HG03064 (cell line): ENCODE results near the gene MFNG.

Experiments used
- ATAC-seq: cut with Tn5 transposase; IDR thresholded peaks from one replicate; pipeline ENCODE4 v1.9.1; 2021; ENCODE audit warnings: low read depth; ENCODE audit not compliant: unreplicated experiment

The MFNG gene

DNA sequence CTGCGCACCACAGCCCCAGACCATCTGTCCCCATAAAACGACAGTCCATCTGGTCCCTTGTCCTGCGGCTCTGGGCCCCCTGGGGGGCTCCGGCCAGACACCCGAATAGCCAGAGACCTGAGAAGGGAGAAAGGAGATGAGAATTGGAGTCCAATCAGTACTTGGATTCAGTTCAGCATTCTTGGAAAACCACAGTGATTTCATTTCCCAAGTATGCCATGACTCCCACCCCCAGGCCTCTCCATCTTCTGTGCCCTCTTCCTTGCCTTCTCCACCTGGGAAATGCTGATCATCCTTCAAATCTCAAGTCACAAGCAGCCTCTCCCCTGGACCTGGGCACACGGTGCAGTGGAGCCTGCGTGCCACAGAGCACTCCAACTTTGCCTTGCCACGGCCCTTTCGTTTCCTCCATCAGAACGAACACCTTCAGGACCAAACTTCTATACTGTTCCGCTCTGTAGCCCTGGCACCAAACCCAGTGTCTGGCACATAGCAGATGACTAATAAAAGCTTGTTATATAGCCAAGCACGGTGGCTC is 10.9 kb upstream of the MFNG start:
- no peak for ATAC-seq

DNA sequence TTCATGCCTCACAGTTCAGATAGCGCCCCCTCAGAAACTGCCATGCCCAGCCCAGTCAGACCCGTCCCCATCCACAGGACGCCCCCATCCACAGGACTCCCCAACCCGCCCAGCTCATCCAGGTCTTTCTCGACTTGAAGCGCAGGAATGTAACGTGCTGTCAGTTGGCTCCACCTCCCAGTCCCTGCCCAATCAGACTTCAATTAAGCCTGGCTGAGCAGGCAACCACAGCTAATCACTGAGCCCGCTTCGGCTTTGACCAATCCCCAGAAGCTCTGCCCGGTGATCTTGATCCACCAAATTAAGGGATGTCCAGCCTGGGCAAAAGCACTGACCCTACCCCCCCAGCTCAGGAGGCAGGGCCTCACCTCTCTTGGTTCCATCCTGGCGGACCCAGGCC is 10.5 kb upstream of the MFNG start:
- no peak for ATAC-seq

DNA sequence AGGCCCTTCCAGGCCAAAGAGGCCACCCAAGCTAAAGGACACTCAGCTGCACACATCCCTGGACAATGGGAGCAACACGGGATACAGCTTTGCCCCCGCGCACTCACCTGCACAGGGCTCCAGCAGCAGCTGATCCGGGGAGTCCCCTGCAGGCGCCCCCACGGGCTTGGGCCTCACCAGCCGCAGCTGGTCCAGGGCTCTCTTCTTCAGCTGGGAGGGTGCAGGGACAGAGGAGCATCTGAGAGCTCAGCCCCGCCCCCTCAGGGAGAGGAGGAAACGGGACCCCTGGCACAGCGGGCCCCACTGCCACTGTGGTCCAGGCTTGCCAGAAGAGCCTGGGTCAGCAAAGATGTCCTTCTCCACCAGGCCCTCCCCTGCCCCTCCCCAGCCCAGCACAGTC is 7.8 kb upstream of the MFNG start:
- ATAC-seq = no peak

DNA sequence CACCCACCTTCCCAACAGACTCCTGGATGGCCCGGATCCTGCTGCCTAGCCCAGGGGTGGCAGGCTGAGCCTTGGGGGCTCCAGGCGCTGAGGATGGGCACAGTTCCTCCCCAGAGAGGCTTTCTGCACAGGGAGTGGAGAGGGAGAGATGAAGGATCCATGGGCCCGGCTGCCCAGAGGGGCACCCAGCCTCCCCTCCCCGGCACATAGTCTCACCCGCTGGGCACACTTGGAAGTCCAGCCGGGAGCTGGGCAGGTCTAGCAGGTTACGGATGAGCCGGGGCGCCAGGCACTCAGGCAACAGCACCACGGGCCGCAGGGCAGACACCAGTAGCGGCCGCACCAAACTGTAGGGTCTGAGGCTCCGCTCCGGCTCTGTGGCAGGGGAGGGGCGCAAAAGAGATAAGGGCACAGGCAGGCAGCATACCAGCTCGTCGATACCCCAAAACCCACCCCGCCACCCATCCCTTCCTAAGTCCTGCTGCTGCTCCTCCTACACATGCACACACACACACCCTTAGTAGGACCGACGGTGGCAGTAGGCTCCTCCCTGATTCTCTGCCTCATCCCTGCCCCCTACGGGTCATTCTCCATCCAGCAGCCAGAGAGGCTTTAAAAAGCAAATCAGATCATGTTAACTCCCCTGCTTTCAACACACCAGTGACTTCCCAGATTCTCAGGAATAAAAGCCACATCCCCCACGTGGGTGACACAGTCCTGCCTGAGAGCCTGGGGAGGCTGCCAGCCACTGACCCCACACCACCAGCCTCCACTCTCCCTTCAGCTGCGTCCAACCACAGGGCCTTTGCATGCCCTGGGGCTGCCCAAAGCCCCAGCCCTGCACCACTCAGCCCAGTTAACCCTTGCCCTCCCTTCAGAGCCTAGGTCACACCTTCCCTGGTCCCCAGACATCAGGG is 6.5 kb upstream of the MFNG start:
- ATAC-seq = no peak

DNA sequence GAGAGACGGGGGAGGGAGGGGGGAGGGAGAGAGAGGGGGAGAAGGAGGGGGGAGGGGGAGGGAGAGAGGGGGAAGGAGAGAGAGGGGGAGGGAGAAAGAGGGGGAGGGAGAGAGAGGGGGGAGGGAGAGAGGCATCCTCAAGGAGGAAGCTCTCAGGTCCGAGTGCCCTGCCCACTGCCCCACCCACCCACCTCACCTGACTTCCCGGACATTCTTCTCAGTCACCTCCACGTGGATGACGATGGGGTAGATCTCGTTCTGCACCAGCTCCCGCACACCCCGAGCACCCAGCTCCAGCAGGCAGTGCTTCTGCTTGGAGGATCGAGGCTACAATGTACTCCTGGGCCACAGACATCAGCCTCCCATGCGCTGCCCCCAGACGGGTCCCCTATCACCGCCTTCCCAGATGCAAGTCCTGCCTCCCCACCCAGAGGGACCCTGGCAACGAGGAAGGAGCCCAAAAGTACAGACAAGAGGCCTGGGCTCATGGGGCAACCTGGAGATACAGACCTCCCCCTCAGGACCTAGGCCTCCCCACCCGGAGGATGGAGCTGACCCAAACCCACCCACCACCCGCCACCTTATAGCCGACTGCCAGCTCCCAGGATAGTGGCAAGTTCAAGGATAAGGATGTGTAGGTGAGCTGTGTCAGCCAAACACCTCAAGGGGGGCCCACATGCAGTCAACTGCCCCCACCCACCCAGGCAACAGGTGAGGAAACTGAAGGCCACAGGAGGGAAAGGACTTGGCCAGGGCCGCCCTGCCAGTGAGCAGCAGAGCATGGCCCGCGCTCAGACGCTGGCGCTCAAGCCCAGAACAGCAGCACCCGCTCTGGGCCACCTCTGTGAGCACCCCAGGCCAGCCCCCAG is 5.6 kb upstream of the MFNG start:
- ATAC-seq = no peak

DNA sequence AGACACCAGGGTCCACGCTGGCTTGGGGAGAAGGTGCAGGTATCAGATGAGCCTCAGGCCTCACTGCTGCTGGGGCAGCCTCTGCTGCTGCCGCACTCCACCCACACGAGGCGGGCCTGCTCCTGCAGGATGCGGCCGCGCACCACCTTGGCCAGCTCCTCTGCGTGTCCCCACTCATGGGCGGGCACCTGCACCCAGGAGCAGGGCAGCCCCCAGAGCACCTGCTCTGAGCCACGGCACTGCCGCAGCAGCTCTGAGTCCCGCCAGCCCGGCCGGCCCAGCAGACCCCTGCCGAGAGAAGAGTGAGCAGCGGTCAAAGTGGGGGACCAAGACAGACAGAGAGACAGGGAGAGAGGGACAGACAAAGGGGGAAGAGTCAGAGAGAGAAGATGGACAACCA is 4.9 kb upstream of the MFNG start:
- ATAC-seq = no peak

DNA sequence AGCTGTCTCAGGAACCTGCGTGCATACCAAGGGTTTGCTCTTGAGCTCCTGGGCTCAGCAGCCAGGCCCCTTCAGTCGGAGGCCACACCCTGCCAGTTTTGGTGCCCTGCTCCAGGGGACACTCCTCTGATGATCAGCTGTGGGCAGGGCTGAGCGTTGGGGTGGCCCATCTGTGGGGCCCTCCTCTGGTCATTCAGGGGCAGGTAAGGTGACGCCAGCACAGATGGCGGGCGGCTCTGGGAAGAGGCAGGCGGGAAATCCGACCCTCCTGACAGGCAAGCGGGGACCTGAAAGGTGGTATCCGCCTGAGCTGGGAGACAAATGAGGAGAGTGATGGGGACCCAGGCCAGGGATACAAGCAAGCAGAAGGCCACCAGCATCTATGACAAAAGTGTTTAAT is 3.8 kb upstream of the MFNG start:
- ATAC-seq = no peak

DNA sequence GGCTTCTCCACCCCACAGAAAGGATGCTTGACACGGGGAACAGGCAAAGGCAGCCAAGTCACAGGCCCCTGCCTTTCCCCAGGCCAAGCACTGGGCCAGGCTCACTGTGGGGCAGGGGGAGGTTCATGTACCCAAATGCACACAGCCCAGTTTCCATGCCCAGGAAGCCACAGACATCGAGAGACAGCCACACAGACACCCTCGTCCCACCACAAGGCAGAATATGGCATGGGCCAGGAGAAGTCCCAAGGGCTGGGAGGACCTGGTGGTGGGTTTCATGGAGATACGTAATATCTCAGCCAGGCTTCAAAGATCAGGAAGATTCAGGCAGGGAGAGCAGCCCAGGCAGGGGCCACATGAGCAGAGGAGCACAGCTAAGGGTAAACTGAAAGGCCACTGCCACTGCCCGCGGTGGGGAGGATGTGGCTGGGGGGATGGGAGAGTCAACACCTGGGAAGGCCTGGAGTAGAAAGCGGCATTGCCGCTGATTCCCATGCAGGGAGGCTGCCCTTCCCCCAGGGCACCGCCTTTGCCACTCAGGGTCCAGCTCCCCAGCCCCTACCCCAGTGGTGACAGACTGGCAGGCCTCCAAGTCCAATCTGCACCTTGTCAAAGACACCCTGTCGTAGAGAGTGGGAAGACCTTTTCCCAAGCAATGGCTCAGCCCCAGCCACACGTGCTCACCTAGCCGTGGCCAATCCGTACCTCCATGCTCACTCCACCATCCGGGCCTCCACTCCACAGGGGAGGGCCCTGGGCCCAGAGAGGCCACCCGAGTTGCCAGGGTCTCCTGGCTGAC is 2.4 kb upstream of the MFNG start:
- no peak for ATAC-seq

DNA sequence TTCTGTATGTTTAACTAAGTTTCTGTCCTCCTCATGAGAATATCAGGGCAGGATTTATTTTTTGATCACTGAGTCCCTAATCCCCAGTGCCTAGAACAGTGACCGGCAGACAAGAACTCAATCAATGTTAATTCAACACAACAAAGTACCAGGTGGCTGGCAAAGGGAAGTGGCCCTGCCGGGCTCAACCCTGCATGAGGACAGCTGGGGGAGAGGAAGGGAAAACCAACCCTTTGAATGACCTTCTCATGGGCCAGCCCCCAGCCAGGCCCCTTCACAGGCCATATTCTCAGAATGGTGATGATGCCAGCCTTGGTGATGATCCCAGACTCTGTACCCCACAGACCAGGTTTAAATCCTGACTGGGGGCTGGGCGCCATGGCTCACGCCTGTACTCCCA is 1.4 kb upstream of the MFNG start:
- no peak for ATAC-seq

DNA sequence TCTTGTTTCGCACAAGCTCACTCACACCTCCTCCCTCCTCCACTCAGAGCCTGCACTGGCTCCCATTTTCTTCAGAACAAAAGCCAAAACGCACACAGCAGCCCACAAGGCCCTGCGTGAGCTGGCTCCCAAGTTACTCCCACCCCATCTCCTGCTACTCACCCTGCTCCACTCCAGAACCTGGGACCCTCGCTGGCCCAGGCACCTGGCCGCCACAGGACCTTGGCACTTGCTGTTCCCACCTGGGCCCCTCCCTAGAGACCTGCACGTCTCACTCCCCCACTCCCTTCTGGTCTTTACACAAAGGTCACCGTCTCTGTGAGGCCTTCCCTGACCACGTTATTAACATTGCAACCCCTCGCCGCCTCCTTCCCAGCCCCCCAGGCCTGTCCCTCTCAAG is 945 bp upstream of the MFNG start:
- ATAC-seq = no peak

DNA sequence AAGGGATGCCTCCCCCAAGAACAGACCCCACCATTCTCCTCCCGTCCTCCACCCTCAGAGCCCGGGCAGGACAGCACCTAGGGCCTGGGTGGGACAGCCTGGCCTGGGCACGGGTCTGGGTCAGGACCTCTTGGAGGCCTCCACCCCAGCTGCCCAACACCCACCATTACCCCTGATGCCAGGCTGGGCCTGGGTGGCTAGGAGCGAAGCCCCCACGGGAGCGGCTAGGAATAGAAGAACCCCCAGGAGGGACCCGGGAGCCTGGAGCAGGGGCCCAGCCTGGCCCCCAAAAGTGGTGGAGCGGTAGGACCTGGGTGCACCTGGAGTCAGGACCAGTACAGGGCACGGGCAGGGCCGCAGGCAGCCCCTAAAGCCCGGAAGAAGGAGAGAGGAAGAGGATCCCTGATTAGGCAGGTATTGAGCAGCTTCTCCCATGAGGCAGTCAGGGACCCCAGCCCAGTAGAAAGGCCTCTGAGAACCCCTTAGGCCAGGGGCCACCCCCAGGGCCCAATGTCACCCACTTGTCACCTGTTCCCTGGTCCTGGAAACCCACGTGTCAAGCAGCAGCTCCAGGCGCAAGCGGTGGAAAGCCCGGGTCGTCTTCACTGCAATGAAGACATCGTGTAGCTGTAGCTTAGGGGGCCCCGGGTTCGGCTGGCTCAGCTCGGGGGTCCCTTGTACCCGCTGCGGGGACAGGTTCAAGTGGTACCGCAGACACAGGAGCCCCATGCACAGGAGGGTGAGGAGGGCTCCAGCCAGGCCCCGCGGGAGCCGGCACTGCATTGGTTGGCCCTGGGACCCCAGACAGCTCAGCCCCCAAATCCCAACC is 575 bp downstream of the MFNG start:
- no peak for ATAC-seq

DNA sequence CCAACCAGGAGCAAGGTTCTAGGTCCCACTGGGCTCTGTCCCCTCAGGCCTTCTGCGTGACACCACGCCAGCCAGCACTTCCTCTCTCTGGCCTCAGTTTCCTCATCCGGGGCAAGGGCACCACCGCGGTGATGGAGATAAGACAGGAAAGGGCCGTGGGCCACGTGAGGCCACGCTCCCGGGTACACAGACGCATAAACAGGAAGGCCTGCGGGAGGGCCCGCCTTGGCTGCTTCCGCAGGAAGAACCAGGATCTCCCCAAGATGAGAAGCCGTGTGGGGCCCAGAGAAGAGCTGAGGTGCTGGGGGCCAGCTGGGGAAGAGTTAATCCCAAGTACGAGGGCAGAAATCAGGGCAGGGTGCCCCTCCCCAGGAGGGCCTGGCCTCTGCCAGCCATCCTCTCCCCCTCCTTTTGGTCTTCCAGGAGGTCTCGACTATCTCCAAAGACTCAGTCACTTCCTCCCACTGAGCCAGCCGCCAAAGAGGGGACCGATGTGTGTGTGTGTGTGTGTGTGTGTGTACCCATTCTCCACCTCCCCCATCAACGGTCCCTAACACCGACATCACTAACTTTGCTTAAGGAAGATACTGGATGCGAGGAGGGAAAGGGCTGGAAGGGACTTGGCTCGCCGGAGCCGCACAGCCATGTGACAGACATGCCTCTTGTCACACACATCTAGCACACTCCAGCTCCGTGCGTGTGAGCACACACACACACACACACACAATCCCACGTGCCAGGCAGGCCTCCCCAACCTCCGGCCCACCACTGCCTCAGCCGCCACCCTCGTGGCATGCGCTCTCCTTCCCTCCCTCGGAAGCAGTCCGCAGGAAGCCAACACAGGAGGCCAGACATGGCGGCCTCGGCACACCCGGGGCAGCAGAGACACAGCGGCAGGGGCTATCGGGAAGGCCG is 1.4 kb downstream of the MFNG start:
- no peak for ATAC-seq

DNA sequence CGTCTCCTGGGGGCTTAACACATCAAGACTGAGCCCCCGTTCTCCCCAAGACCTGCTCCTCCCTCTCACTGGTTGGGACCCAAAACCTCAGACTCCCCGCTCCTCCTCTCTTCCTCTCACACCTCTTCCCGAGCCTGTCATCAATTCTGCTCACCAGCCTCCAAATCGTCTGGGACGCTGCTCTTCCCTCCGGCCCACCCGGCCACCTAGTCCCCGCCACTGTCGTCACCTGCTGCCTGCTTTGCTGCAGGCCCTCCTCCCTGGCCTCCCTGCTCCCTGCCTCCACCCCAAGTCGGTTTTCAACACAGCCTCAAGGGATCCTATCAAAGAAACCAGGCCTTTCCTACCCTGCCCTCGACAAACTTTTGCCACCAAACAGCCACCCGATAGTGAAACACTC is 3.1 kb downstream of the MFNG start:
- no peak for ATAC-seq

DNA sequence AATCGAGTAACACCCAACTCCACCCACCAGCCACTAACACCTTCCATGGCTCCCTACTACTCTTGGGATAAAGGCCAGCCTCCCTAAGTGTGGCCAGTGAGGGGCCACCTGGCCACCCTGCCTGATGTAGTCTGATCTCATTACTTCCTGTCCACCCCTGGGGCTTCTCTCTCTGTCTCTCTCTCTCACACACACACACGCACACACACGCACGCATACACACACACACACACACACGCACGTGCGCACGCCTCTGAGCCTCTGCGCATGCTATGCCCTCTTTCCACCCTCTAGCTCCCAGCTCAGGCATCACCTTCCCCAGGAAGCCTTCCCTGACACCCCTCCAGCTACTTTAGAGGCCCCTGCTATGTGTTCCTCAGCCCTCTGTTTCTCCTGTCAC is 3.9 kb downstream of the MFNG start:
- ATAC-seq = no peak

DNA sequence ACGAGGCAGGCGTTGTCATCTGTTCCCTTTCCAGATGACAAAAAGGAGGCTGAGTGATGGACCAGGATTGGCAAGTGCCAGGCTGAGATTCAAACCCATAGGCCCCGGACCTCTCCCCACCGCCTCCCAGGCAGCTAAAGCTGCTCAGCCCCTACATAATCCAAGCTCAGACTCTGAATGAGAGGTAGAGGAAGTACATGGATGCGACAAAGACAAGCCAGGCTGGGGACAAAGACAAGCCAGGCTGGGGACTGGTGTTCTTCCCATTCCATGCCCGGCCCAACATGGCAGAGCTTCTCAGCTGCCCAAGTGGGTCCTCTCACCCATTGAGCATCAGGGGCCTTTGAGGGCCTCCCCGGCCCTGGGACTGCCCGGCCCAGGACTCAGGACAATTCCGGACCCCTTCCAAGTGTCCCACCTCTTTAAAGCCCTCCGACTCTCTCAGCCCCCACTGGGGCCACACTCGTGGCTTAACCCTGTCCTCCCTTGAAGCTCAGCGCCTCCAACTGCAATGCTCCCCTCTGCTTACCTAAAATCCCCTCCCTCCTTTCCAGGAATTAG is 4.8 kb downstream of the MFNG start:
- ATAC-seq = no peak

DNA sequence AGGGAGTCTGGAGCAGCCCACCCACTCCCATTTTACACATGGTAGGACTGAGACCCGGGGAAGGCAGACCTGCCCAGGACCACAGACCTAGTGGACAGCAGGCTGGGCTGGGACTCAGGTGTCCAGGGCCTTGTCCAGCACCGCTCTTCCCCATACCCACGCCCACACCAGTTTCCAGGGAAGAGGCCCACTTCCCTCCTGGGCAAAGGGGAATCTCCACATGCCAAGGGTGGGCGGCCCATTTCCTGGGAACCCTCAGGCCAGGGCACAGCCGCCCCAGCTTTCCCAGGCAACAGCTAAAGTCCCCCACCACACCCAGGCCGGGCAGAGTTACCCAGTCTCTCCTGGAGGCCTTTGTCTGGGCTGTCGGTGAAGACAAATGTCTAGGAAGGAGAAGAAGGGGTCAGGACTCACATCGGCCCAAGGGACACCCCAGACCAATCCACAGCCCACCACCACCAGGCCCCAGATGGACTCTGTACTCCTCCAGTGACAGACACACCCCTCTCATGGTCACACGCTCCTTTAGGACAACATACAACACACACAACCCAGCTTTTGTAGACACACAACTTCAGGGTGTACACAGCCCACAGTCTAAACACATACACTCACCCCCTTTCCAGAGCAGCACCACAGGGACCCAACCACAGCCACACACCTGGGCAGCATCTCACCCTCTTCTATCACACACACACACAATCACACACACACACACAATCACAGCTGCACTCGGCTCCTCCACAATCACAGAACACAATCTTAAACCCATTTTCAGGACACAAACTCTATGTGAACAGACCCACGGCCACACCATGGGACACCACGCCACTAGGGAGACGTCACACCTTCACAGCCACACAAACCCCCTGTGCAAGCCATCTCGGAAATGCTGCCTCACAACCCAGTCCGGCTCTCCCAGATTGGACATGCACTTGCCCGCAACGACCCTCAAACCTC is 5.5 kb downstream of the MFNG start:
- no peak for ATAC-seq

DNA sequence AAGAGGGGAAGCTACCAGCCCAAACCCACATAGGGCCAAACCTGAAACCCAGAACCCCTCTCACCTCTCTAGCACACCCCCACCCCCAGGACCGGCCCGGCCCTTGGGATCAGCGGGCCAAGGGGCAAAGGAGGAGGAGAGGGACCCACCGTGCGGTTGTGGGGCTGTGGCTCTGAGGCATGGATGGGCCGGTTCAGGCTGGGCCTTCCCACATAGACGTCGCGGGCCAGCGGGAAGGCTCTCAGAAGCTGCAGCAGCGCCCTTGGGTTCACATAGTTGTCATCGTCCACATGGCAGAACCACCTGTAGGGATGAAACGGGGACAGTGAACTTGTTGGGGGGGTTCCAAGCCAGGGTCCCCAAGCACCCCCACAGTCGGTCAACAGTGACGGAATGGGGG is 7.0 kb downstream of the MFNG start:
- ATAC-seq = no peak
